ENCODE results near the gene MTRF1L.

Gene MTRF1L, protein sequence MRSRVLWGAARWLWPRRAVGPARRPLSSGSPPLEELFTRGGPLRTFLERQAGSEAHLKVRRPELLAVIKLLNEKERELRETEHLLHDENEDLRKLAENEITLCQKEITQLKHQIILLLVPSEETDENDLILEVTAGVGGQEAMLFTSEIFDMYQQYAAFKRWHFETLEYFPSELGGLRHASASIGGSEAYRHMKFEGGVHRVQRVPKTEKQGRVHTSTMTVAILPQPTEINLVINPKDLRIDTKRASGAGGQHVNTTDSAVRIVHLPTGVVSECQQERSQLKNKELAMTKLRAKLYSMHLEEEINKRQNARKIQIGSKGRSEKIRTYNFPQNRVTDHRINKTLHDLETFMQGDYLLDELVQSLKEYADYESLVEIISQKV

DNA sequence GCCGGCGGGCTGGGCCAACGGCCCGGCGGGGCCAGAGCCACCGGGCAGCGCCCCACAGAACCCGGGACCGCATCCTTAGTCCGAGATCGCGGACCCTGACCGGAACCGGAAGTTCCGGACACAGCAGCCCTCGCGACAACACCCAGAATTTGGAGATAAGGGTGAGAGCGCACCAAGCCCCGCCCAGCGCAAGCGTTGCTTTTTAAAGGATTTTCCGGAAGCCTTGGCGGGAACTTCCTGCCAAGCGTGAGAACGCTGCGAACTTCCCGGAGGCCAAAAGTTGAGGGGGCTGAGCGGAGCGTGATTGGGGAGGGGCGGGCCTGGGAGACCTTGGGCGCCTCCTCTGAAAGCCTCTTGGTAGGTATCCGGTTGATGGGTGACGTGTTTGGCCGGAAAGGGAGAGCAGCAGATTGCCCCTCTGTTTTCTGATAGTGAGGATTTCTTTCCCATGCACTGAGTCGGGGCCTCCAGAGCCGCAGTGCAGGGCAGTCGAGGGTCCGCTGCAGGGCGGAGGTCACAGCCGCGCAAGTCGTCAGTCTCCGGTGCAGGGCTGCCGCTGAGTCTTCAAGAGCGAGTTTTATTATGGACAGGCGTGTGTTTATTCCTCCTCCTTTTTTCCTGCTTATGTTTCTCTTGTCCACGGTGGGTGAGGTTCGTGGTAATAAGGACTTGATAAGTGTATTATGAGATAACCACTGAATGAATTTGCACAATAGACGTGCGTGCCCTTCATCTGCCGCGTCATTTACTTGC is at the start of gene MTRF1L:
Gene MTRF1L (minus strand): TSS at position 97 of the 753 bp plus-strand sequence. CDS start 24 bp downstream, at position 73.
- DNase-seq (ENCODE audit: low read depth in 2 of 2), result peak; percentile 65 to 66

DNA sequence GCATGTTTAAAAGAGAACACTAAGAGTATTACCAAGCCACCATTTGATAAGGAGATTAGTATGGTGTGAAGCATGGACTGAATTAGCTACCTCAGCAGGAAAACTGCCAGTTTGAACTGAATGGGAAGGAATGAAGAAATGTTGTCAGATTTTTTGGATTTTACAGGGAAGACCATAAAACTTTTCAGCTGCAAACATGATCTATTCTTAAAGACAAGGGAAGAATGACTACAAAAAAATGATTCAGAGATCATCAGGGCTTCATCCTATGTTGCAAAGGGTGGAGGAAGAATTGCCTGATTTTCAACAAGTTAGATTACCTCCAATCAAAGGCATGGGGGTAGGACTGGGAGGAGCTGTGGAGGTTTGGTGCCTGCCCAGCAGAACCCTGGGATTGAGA is 49.3 kb upstream of the MTRF1L start:
- DNase-seq (ENCODE audit: low read depth in 2 of 2), result no peak

DNA sequence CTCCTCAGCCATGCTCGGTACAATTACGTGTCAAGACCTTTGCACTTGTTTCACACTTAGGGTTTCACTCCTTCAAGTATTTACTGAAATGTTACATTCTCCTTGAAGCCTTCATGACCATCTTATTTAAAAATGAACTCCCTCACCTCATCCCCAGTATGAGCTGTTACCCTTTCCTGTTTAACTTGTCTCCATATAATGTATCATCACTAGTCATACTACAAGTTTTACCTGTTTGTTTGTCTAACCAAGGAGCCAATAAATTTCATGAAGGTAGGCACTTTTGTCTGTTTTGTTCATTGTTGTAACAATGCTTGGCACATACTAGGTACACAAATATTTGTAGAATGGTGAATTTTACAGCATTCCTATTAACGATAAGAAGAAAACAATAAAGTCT is 46.1 kb upstream of the MTRF1L start:
- DNase-seq (ENCODE audit: low read depth in 2 of 2), result no peak

DNA sequence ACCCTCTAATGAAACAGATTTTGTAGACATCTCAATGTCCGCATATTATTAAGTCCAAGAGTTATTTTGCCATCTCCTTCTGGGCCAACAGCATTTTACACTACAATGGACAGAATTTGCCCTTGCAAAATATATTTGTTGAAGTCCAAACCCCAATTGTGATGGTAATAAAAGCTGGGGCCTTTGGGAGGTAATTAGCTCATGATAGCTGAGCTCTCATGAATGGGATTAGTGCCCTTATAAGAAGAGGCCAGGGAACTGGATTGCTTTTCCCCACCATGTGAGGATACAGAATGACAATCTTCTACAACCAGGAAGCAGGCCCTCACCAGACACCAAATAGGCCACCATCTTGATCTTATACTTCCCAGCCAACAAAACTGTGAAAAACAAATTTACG is 44.9 kb upstream of the MTRF1L start:
- no peak for DNase-seq (ENCODE audit: low read depth in 2 of 2)

DNA sequence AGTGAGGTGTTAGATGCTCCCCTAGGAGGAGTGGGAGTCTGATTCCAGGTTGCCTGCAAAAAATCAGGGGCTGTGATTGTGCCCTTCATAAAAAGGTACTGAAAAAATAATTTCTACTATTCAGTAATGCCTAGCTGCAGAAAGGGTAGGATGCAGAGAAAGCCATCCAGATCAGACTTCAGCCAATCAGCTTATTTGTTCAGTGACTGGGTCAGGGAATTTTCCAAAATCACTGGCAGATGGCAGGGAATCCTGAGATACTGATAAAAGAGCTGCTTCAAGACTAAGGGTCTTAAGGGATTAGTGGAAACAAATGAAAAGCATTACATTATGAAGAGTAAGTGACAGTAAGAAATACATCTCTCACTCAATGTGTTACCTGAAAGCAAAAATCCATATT is 42.8 kb upstream of the MTRF1L start:
- DNase-seq (ENCODE audit: low read depth in 2 of 2), result no peak

DNA sequence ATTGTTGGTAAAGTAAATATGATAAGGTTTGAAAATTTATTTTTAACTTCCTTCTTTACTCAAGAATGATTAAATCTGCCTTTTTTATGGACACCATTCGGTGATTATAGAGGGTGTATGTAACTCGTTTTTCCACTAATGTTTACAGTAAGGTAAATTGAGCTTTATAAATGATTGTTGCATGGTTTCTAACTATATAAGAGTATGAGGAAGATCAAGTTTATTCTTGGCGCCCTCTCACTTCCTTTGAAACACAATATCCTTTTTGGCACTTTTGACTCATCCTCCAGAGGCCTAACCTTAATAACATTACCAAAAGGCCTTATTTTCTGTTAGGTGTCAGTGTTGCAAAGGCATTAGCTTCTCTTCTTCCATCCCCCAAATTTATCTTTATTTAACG is 41.8 kb upstream of the MTRF1L start:
- DNase-seq (ENCODE audit: low read depth in 2 of 2), result no peak

DNA sequence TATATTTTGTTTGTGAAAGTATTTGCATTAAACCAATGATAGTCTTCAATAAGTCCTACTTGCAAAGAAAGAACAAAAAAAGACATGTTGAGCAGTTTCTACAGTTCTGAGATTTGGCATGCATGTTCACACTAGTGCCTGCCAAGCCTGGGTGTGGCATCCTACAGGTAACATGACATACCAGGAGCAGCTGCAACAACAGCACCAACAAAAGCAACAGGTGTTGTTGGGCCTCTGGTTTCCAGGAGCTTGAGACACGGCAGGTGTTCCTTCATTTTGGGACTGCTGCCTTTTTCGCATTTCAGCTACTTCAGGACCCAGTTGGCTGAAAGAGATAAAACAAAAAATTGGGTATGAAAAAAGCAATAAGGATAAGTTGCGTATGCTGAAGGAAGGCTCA is 41.2 kb upstream of the MTRF1L start:
- DNase-seq (ENCODE audit: low read depth in 2 of 2), result no peak

DNA sequence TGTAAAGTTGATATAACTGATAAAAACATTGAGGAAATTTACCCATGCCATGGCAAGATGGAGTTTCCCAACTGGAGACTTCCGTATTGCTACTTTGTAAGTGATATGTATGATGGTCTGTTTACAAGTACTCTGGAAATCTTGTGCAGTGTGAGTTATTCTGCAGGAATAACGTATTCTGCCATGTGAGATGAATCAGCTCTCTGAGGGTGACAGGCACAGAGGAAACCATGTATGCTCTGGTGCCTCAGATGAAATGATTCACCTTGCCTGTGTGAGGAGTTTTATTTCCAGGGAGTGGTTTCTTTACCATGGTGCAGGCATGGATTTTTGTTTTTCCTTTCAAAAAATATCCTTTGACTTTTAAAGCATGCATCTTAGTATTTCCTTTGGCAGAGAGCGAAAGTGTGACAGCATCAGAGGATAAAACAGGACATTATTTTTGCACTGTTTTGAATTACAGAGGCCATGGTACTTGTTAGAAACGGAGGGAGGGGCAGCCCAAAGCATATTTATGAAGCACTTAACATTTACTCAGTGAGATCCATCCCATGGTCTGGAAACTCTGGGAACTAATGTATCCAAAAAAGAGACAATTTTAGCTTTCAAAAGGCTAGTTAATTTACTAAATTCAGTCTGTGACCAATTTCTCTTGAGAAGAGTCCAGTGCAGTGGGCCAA is 36.0 kb upstream of the MTRF1L start:
- no peak for DNase-seq (ENCODE audit: low read depth in 2 of 2)

DNA sequence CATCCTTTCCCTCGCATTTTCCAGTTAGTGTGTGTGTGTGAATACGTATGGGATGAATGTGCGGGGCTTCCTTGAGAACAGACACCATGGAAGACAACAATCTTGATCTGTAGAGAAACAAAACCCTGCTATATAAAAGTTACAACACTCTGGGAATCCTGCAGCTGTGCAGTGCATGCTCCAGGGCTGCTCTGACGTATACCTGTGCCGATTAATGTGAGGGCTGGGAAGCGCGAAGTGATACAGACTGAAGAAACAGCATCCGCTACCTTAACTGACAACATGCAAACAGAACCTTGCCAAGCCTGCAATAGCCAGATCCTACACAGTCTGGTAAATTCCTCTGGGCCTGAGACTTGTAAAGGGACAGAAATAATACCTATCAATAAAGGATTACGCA is 31.6 kb upstream of the MTRF1L start:
- DNase-seq (ENCODE audit: low read depth in 2 of 2), result no peak

DNA sequence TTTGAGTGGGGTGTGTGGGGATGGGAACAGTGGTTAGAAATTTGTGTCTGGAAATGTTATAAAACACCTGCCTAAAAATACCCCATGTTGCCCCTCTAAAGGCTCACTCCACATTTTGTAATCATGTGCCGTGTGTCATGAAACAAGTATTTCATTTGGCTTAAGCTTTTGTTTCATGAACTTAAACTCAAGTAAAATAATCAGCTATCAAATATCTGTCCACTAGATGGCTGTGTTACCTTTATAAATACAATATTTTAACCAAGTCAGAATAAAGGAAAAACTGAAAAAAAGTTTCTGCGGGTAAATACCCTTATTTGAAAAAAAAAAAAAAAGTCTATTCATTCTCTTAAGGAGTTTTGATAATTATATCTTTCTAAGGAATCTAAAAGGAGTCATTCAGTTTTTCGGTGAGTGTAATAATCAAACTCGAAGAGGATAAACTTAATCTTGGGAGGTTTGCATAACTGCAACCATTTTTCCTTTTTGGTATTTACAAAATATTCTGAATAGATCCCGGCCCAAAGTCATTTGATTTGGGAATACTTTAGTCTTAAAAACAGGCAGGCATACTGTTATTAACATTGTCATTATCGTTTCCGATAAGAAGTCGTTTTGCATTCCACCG is 29.9 kb upstream of the MTRF1L start:
- no peak for DNase-seq (ENCODE audit: low read depth in 2 of 2)

DNA sequence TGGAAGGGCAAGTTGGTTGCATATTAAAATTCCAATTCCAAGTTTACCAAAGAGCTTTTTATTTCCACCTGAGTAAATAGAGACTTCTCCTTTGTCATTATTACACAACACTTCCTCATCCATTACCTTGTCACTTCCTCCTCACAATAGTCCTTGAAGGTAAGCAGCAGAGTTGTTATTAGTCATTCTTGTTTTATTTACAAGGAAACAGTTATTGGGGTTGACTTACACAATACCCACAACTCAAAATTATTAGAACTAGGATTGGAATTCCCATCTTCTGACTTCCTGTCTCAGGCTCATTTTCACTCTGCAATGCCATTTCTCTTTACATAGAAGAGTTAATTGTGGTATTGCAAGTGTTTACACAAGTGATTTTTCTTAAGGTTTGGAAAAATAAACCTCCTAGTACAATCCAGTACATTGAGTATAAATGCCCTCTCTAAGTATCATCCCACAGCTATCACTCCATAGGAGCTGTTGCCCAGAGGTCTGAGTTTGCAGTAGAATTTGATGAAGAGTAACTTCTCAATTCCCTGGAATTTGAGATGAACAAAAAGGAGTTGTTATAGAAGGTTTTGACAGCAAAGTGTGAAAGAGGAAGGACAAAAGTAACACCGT is 28.9 kb upstream of the MTRF1L start:
- no peak for DNase-seq (ENCODE audit: low read depth in 2 of 2)

DNA sequence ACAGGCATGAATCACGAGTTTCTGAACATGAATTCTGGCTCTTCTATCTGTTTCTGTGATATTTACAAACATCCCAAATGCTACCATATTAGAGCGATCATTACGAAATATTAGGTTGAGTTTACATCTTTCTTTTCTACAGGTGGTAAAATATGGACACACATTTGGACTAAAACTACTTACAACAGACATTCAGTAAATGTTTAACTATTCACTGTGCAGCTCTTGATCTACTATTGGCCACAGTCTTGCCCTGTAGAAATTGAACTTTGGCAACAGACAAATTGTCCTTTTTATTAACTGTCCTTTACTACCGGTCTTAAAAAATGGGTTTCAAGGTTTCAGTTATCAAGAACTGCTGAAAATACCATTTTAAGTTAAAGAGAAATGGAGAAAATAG is 26.5 kb upstream of the MTRF1L start:
- DNase-seq (ENCODE audit: low read depth in 2 of 2), result no peak

DNA sequence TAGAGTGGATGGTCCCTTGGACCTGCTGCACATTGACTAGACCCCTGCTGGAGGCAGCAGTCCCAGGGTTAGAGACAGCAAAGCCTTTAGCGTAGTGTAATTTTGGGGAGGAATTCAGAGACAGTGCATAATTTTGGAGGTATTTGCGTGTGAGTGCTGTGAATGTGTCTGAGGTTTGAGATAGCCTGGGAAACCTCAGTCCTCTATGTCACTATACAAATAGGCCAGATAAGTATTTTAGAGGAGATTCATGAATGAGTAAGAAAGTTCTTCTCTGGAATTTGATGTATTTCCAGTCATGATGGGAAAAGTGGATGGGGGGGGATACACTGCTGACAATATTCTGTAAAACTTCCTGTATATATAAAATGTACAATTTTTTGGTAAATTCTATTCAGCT is 25.8 kb upstream of the MTRF1L start:
- DNase-seq (ENCODE audit: low read depth in 2 of 2), result no peak

DNA sequence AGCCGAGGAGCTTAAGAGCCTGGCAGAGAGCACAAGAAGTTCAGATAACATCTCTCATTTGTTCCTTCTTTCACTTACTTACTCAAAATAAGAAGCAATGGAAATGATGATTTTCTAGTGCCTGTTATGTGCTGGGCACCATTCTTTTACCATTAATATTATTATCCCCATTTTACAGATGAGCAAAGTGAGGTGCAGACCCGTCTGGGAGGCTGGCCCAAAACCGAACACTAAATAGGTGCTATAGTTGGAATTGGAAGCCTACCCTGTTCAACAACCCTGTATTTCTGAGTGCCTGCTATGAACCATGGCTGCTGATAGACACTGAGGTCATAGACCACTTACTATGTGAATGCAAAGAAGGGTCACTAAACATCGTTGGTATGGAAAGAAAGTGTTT is 25.0 kb upstream of the MTRF1L start:
- DNase-seq (ENCODE audit: low read depth in 2 of 2), result no peak

DNA sequence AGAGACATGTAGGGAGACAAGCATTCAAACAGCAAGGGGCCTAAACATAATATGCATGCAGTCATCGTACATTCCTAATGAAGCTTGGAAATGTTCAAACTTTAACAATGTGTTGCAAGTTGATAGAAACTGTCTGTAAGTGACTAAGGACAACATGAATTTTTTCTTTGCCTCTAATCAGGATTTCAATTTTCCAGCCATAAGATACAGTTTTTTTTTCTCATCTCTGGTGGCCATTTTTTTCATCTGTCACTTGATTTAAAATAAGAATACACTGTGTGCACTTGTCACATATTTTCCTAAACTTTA is 22.2 kb upstream of the MTRF1L start:
- DNase-seq (ENCODE audit: low read depth in 2 of 2), result no peak

DNA sequence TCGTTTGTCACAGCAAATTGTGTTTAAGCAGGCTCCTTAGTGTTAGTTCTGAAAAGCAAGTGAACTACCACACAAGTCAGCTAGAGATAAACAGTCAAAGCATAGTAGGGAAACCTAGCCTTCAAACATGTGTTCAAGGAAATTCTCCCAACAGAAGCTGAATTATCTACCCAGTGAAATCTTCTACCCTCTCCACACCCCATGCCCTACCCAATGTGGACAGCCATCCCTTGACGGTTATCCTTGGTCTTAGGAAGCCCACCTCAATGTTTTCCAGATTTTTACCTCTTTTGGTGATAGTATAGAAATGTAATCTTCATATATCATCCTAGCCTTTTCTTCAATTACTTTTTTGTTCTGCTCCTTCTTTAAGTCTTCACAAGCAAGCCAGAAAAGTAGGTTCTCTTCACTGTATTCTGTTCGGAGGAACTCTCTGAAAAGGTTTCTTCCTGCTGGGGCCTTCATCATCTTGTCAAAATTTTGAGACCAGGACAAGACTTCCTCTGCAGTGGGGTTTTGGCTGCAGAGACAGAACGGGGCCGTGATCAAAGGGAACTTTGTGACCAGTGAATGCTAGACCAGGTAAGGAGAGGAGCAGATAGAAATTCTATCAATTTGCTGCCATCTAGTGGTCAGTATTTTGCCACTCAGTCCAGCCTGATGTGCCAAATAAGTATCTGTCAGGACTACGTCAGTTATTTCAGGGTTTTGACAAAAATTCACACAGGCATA is 21.6 kb upstream of the MTRF1L start:
- DNase-seq (ENCODE audit: low read depth in 2 of 2), result no peak

DNA sequence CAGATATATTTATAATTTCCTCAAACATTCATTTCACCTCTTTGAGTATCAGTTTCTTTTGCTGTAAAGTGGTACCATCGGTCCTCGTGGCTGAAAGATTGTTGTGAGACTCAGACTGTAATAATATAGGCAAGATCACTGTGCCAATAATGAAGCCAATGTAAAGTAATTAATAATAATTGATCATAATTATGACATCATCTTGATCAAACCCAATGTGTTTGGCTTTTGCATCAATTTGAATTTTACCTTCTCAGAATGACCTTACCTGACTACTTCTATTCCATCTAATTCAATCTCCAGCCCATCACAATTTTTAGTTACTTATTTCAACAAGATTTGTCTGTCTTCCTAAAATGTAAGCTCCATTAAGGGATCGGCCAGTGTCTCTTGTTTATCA is 15.8 kb upstream of the MTRF1L start:
- no peak for DNase-seq (ENCODE audit: low read depth in 2 of 2)

DNA sequence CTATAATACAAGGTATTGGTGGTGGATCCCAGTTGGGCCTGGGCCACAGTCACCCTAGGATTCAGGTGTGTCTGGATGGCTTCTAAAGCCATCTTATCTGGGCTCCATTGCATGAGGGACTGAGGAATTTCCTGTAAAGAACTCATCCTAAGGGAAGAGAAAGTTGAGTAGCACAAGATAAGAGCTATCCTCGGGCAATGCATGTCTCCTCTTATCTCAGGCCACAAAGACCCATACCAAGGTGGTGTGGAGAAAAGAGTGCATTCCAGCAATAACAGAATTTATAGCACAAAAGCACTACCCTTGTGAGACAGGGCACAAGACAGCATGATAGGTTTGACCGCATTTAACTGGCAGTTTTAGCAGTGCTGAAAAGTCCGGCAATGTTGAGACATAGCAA is 14.3 kb upstream of the MTRF1L start:
- no peak for DNase-seq (ENCODE audit: low read depth in 2 of 2)

DNA sequence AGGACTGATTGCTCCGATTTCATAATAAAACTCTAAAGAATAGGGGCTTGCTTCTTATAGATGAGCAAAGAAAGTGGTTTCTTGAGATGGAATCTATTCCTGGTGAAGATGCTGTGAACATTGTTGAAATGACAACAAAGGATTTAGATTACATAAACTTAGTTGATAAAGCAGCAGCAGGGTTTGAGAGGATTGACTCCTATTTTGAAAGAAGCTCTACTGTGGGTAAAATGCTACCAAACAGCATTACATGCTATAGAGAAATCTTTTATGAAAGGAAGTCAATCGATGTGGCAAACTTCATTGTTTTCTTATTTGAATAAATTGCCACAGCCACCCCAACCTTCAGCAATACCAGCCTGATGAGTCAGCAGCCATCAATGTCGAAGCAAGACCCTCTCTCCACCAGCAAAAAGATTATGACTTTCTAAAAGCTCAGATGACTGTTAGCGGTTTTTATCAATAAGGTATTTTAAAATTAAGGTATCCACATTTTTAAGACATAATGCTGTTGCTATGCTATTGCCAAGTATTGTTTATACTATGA is 12.7 kb upstream of the MTRF1L start:
- DNase-seq (ENCODE audit: low read depth in 2 of 2), result no peak

DNA sequence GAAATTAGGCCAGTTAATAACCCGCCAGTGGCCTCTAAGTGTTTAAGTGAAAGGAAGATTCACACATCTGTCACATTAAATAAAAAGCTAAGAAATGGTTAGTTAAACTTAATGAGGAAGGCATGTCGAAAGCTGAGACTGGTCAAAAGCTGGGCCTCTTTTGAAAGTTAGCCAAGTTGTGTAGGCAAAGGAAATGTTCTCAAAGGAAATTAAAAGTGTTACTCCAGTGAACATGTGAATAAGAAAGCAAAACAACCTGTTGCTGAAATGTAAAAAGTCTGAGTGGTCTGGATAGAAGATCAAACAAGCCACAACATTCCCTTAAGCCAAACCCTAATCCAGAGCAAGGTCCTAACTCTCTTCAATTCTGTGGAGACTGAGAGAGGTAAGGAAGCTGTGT is 10.9 kb upstream of the MTRF1L start:
- no peak for DNase-seq (ENCODE audit: low read depth in 2 of 2)

DNA sequence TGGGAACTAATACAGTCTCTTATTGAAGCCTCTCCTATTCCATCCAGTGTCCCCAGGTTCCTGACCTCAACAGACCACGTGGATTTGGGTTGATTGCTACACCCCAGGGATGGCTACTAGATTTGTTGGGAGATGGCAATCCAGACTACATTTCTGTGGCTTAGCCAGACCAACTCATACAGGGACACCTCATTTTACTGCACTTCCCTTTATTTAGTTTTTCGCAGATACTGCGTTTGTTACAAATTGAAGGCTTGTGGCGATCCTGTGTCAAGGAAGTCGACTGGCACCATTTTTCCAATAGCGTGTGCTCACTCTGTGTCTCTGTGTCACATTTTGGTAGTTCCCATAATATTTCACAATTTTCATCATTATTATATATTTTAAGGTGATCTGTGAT is 10.3 kb upstream of the MTRF1L start:
- DNase-seq (ENCODE audit: low read depth in 2 of 2), result no peak

Measured in stimulated activated CD8-positive, alpha-beta memory T cell treated with anti-CD3 and anti-CD28 coated beads, Interleukin-2, amount 100 ng/mL, for 1 hour (primary cell).